Non-pigmented ciliary epithelial cell (primary cell): ENCODE results near the gene SPRED1.

Experiments used
- DNase-seq: peaks from one replicate; pipeline ENCODE4 v3.0.0-alpha.2; 2010; ENCODE audit warnings: low read depth

SPRED1 gene

DNA sequence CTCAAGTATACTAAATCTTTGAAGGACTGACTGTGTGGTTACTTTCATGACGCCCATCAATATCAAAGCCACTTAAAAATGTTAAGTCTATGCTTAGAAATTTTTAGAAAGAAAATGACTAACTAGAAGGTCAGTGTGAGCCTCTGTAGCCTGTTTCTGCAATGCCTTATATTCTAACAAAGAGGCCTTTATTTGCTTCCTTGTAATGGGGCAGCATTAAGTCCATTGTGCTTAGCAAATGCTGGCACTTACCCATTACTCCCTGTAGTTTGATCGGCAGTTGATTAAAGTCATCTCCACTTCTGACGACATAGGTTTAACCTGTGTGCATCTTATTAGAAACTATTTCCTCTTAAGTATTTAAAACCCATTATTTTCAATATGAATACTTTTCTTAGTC, 109.7 kb downstream of the SPRED1 start:
- DNase-seq: no peak

GRCh38 chr15:38367476-38367875, 114.8 kb downstream of the SPRED1 start:
- no peak for DNase-seq

DNA sequence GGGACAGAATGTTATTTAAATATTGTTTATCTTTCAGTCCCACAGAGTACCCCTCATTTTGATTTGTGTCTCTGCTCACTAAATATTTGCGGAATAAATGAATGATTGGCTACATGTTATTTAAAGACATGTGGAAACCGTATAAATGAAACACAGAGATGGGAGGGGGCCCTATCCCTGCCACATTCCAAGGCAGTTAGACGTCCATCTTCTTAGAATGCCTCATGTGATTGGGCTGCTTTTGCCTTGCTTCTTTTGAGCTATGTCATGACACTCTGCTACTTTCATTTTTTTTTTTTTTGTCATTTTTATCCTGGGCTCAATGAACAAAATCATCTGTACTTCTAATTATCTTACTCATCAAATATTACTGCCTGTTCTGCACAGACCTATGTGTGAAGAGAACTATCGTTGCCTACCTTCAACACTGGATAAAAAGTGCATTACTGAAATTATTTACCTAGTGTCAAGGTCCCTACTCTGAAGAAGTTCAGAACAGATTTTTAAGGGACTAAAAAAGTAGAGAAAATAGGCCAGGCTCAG, 117.4 kb downstream of the SPRED1 start:
- DNase-seq: no peak

- DNase-seq: no peak
Measured at GRCh38 chr15:38373016-38373415, 120.4 kb downstream of the SPRED1 start.

DNA sequence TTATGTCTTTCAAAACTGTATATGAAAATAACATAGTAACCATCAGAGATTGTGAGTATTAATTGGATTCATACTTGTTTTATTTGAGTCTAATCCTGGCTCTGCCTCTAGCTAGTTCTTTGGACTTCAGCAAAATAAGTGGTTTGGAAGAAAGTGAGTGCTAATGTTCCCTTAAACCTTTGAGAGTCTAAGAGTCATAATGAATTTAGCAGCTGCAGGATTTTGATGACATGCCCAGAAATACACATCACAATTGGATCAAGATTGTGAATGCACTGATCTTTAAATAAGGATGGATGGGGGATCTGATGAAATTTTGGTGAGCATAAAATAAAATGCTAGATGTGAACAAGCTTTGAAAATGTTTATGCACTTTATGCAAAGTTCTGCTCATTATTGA, 121.4 kb downstream of the SPRED1 start:
- DNase-seq: no peak

DNA sequence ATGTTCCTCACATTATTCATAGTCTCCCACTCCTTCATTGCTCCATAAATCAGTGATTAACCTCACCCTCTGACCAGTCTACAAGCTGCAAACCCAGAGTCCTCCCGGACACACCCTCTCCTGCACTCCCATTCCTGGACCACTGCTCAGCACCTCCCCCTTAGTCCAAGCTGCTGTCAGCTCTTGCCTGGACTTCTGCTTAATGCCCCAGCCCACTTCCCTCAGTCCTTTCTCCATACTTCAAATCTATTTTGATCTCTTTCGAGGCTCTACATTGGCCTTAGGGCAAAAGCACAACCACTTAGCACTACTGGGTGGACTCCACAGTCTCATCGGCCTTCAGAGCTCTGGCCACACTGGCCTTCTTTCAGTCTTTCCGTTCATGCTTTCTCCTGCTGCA, 121.9 kb downstream of the SPRED1 start:
- DNase-seq: no peak

GRCh38 chr15:38376081-38376480, 123.4 kb downstream of the SPRED1 start:
- DNase-seq: no peak

- DNase-seq: no peak
Measured at GRCh38 chr15:38377636-38378035, 125.0 kb downstream of the SPRED1 start.

- DNase-seq: no peak
Measured at GRCh38 chr15:38378161-38378560, 125.5 kb downstream of the SPRED1 start.

GRCh38 chr15:38389924-38390542, 137.4 kb downstream of the SPRED1 start:
- DNase-seq: no peak

DNA sequence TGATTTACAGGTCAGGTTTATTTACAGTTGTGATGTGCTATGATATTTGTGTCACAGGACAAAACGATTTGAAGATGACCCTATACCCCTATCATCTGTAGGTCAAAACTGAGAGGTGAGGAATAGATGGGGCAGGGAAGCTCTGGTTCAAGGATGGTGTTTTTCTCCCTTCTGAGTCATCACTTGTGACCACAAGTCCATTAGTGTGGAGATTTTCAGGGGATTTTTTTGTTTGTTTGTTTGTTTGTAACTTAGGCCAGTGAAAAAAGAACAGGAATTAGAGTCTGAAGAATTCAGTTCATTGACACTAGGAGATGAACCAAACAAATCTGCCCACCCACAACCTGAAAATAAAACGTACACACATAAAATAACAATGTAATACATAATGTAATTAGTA, 138.6 kb downstream of the SPRED1 start:
- DNase-seq: no peak

DNA sequence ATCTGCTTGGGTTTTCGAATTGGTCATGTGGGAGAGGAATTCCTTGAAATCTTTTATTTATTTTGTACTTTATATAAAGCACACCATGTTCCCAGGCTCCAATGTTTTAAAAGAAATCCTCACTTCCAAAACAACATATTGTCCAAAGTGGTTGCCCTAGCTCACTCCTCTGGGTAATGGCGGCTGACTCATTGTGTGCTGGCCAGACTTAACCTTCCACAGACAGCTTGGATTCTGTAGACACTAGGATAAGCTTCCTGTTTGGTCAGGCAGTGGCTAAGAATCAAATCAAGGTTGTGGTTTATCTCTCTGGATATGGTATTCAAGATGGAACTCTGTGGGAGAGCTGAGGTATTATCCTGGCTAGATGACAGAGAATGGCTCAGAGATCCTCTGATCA, 145.5 kb downstream of the SPRED1 start:
- DNase-seq: peak; percentile 97

DNA sequence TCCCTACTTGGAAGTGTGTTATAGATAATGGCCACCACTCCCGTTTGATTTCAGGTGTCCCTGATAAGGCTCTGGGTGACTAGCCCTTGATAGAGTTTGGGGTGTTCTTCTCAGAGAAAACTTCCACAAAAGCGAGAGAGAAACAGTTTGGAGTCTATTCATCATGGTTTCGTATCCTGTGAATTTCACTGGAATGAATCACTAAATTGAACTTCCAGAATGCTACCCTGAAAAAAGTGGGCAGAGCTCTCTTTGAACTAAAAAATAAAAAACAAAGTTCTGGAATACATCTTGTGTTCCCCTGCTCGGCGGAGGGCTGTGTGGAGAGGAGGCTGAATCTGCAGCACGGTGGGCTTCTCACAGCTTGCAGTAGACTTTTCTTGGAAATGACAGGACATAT, 148.5 kb downstream of the SPRED1 start:
- no peak for DNase-seq

- no peak for DNase-seq
Measured at GRCh38 chr15:38401701-38402100, 149.1 kb downstream of the SPRED1 start.

- no peak for DNase-seq
Measured at GRCh38 chr15:38406436-38406835, 153.8 kb downstream of the SPRED1 start.
